ENCODE data around the gene NAXE.
"Not testable (repeated sequence)": the region's sequence is repeated elsewhere in the genome, so short reads cannot be mapped to it uniquely, and the experiment has no call there.

NAXE gene

DNA sequence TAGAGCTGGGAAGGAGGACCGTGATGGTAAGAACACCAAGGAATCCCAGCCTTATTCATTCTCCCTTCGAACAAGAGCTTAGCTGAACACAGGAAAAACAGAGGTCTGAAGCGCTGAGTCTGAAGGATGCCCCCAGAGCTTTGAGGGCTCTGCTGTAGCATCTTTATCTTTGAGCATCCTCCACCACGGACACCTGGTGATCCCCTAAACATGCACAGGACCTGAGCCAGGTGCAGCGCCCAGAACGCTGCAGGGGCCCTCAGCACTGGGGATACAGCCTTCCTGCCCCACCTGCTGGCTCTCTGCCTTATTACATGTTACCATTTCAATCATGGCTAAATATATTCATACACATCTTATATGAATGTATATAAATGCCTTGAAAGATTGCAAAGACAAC, 17.4 kb downstream of the NAXE start (continued):
- TF ChIP-seq, protein P1, sequence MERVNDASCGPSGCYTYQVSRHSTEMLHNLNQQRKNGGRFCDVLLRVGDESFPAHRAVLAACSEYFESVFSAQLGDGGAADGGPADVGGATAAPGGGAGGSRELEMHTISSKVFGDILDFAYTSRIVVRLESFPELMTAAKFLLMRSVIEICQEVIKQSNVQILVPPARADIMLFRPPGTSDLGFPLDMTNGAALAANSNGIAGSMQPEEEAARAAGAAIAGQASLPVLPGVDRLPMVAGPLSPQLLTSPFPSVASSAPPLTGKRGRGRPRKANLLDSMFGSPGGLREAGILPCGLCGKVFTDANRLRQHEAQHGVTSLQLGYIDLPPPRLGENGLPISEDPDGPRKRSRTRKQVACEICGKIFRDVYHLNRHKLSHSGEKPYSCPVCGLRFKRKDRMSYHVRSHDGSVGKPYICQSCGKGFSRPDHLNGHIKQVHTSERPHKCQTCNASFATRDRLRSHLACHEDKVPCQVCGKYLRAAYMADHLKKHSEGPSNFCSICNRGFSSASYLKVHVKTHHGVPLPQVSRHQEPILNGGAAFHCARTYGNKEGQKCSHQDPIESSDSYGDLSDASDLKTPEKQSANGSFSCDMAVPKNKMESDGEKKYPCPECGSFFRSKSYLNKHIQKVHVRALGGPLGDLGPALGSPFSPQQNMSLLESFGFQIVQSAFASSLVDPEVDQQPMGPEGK (CRISPR knock-in tag; IDR thresholded peaks at IDR 0.05; ENCODE audit: borderline replicate concordance), result no peak
- TF ChIP-seq ZNF8 (CRISPR knock-in tag; IDR thresholded peaks at IDR 0.05) (no peak), ZNF70 (CRISPR knock-in tag; IDR thresholded peaks at IDR 0.05) (no peak), ISL1 (CRISPR knock-in tag; IDR thresholded peaks at IDR 0.05) (no peak)

DNA sequence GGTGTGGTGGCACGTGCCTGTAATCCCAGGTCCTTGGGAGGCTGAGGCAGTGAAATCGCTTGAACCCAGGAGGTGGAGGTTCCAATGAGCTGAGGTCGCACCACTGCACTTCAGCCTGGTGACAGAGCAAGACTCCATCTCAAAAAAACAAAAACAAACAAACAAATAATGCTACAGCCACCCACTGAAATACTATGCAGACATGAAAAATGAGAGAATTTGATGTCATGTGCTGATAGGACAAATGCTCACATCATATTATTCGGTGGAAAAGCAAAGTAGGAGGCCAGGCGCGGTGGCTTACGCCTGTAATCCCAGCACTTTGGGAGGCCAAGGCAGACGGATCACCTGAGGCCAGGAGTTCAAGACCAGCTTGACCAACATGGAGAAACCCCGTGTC, 18.5 kb downstream of the NAXE start:
- not testable (repeated sequence) for ATAC-seq

DNA sequence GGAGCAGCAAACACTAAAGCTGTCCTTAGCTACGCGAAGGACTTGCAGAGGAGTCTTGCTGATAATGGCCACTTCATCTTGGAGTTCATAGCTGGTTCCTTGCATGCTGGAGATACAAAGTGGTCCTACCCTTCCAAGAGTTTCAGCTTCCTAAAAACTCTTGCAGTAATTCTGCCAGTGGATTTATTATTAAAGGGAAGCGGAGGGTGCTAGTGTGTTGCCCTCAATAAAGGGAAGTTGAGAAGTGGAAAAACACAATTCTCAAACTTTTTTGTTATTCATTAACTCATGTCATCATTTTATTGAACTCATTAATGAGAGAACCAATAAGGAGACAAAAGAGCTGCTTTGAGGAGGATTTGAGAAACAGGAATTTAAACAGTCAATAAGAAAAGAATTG, 21.1 kb downstream of the NAXE start:
- no peak for ATAC-seq
- TF ChIP-seq, protein P2, sequence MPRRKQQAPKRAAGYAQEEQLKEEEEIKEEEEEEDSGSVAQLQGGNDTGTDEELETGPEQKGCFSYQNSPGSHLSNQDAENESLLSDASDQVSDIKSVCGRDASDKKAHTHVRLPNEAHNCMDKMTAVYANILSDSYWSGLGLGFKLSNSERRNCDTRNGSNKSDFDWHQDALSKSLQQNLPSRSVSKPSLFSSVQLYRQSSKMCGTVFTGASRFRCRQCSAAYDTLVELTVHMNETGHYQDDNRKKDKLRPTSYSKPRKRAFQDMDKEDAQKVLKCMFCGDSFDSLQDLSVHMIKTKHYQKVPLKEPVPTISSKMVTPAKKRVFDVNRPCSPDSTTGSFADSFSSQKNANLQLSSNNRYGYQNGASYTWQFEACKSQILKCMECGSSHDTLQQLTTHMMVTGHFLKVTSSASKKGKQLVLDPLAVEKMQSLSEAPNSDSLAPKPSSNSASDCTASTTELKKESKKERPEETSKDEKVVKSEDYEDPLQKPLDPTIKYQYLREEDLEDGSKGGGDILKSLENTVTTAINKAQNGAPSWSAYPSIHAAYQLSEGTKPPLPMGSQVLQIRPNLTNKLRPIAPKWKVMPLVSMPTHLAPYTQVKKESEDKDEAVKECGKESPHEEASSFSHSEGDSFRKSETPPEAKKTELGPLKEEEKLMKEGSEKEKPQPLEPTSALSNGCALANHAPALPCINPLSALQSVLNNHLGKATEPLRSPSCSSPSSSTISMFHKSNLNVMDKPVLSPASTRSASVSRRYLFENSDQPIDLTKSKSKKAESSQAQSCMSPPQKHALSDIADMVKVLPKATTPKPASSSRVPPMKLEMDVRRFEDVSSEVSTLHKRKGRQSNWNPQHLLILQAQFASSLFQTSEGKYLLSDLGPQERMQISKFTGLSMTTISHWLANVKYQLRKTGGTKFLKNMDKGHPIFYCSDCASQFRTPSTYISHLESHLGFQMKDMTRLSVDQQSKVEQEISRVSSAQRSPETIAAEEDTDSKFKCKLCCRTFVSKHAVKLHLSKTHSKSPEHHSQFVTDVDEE (CRISPR knock-in tag; IDR thresholded peaks at IDR 0.05), result no peak
- no peak for TF ChIP-seq PPARA (CRISPR knock-in tag; IDR thresholded peaks at IDR 0.05; ENCODE audit: borderline replicate concordance)
- no peak for TF ChIP-seq ISL1 (CRISPR knock-in tag; IDR thresholded peaks at IDR 0.05)
- TF ChIP-seq ARNTL (CRISPR knock-in tag; IDR thresholded peaks at IDR 0.05; ENCODE audit: borderline replicate concordance, low read depth), result no peak
- TF ChIP-seq ZFP3 (CRISPR knock-in tag; IDR thresholded peaks at IDR 0.05), result no peak
- TF ChIP-seq TOX (CRISPR knock-in tag; IDR thresholded peaks at IDR 0.05; ENCODE audit: borderline replicate concordance), result no peak
- TF ChIP-seq, protein P1 (CRISPR knock-in tag; IDR thresholded peaks at IDR 0.05; ENCODE audit: borderline replicate concordance), result no peak
- no peak for TF ChIP-seq ZNF565 (CRISPR knock-in tag; conservative IDR thresholded peaks at IDR 0.05; ENCODE audit: low read depth)
- TF ChIP-seq BACH2 (CRISPR knock-in tag; IDR thresholded peaks at IDR 0.05; ENCODE audit: borderline replicate concordance), result no peak
- TF ChIP-seq ZFP30 (CRISPR knock-in tag; IDR thresholded peaks at IDR 0.05), result no peak
- TF ChIP-seq, protein P3, sequence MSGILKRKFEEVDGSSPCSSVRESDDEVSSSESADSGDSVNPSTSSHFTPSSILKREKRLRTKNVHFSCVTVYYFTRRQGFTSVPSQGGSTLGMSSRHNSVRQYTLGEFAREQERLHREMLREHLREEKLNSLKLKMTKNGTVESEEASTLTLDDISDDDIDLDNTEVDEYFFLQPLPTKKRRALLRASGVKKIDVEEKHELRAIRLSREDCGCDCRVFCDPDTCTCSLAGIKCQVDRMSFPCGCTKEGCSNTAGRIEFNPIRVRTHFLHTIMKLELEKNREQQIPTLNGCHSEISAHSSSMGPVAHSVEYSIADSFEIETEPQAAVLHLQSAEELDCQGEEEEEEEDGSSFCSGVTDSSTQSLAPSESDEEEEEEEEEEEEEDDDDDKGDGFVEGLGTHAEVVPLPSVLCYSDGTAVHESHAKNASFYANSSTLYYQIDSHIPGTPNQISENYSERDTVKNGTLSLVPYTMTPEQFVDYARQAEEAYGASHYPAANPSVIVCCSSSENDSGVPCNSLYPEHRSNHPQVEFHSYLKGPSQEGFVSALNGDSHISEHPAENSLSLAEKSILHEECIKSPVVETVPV (CRISPR knock-in tag; IDR thresholded peaks at IDR 0.05), result no peak
- TF ChIP-seq OSR1 (CRISPR knock-in tag; IDR thresholded peaks at IDR 0.05), result no peak
- TF ChIP-seq, protein P4, sequence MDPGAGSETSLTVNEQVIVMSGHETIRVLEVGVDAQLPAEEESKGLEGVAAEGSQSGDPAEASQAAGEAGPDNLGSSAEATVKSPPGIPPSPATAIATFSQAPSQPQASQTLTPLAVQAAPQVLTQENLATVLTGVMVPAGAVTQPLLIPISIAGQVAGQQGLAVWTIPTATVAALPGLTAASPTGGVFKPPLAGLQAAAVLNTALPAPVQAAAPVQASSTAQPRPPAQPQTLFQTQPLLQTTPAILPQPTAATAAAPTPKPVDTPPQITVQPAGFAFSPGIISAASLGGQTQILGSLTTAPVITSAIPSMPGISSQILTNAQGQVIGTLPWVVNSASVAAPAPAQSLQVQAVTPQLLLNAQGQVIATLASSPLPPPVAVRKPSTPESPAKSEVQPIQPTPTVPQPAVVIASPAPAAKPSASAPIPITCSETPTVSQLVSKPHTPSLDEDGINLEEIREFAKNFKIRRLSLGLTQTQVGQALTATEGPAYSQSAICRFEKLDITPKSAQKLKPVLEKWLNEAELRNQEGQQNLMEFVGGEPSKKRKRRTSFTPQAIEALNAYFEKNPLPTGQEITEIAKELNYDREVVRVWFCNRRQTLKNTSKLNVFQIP (CRISPR knock-in tag; IDR thresholded peaks at IDR 0.05; ENCODE audit: borderline replicate concordance, low read depth), result no peak
- no peak for TF ChIP-seq ESRRG (CRISPR knock-in tag; IDR thresholded peaks at IDR 0.05)
- TF ChIP-seq ZNF70 (CRISPR knock-in tag; IDR thresholded peaks at IDR 0.05), result no peak
- TF ChIP-seq ZNF8 (CRISPR knock-in tag; IDR thresholded peaks at IDR 0.05), result no peak
- no peak for TF ChIP-seq CSDC2 (CRISPR knock-in tag; IDR thresholded peaks at IDR 0.05)
- no peak for TF ChIP-seq GLIS3 (CRISPR knock-in tag; IDR thresholded peaks at IDR 0.05)
- no peak for TF ChIP-seq TCF4 (CRISPR knock-in tag; IDR thresholded peaks at IDR 0.05; ENCODE audit: borderline replicate concordance)

DNA sequence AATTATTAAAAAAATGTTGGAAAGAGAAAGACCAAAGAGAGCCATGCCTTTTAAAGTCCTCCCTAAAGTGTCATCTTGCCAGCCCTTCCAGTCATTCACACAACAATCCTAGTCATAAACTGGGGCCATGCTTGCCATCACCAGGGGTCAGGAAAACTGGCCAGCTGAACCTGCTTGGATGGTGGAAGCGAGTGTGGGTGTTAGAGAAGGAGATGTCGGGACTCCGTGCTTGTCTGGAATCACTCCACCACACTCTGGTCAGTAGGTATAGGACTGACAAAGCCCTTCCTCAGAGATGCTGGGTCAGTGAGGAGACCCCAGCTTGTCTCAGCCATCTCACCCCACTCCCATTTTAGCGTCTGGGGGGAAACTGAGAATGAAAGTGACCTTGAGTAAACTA, 24.4 kb downstream of the NAXE start:
- peak; percentile 68 for ATAC-seq
- no peak for TF ChIP-seq BACH2 (CRISPR knock-in tag; IDR thresholded peaks at IDR 0.05; ENCODE audit: borderline replicate concordance)
- no peak for TF ChIP-seq ESRRG (CRISPR knock-in tag; IDR thresholded peaks at IDR 0.05)
- TF ChIP-seq, protein P5, sequence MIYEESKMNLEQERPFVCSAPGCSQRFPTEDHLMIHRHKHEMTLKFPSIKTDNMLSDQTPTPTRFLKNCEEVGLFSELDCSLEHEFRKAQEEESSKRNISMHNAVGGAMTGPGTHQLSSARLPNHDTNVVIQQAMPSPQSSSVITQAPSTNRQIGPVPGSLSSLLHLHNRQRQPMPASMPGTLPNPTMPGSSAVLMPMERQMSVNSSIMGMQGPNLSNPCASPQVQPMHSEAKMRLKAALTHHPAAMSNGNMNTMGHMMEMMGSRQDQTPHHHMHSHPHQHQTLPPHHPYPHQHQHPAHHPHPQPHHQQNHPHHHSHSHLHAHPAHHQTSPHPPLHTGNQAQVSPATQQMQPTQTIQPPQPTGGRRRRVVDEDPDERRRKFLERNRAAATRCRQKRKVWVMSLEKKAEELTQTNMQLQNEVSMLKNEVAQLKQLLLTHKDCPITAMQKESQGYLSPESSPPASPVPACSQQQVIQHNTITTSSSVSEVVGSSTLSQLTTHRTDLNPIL (CRISPR knock-in tag; IDR thresholded peaks at IDR 0.05; ENCODE audit: low read depth), result no peak
- TF ChIP-seq, protein P4 (CRISPR knock-in tag; IDR thresholded peaks at IDR 0.05; ENCODE audit: borderline replicate concordance, low read depth), result no peak
- TF ChIP-seq PPARA (CRISPR knock-in tag; IDR thresholded peaks at IDR 0.05; ENCODE audit: borderline replicate concordance), result no peak
- no peak for TF ChIP-seq RARB (CRISPR knock-in tag; IDR thresholded peaks at IDR 0.05)
- no peak for TF ChIP-seq ZNF70 (CRISPR knock-in tag; IDR thresholded peaks at IDR 0.05)
- TF ChIP-seq CSDC2 (CRISPR knock-in tag; IDR thresholded peaks at IDR 0.05), result no peak
- TF ChIP-seq, protein P1 (CRISPR knock-in tag; IDR thresholded peaks at IDR 0.05; ENCODE audit: borderline replicate concordance), result no peak

Data from SK-N-SH treated with all-trans-retinoic acid at 6 μM for 48 hours (cell line).